ENCODE results near the gene SMIM38.

GRCh38 chr11:69167916-69168691 lies 12.4 kb downstream of the SMIM38 start:
- TF ChIP-seq, protein P1, sequence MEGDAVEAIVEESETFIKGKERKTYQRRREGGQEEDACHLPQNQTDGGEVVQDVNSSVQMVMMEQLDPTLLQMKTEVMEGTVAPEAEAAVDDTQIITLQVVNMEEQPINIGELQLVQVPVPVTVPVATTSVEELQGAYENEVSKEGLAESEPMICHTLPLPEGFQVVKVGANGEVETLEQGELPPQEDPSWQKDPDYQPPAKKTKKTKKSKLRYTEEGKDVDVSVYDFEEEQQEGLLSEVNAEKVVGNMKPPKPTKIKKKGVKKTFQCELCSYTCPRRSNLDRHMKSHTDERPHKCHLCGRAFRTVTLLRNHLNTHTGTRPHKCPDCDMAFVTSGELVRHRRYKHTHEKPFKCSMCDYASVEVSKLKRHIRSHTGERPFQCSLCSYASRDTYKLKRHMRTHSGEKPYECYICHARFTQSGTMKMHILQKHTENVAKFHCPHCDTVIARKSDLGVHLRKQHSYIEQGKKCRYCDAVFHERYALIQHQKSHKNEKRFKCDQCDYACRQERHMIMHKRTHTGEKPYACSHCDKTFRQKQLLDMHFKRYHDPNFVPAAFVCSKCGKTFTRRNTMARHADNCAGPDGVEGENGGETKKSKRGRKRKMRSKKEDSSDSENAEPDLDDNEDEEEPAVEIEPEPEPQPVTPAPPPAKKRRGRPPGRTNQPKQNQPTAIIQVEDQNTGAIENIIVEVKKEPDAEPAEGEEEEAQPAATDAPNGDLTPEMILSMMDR (IDR thresholded peaks at IDR 0.05) = no peak
- no peak for TF ChIP-seq POLR2A (IDR thresholded peaks at IDR 0.05)
